ENCODE results near the gene MYH16.

- TF ChIP-seq, protein P1, sequence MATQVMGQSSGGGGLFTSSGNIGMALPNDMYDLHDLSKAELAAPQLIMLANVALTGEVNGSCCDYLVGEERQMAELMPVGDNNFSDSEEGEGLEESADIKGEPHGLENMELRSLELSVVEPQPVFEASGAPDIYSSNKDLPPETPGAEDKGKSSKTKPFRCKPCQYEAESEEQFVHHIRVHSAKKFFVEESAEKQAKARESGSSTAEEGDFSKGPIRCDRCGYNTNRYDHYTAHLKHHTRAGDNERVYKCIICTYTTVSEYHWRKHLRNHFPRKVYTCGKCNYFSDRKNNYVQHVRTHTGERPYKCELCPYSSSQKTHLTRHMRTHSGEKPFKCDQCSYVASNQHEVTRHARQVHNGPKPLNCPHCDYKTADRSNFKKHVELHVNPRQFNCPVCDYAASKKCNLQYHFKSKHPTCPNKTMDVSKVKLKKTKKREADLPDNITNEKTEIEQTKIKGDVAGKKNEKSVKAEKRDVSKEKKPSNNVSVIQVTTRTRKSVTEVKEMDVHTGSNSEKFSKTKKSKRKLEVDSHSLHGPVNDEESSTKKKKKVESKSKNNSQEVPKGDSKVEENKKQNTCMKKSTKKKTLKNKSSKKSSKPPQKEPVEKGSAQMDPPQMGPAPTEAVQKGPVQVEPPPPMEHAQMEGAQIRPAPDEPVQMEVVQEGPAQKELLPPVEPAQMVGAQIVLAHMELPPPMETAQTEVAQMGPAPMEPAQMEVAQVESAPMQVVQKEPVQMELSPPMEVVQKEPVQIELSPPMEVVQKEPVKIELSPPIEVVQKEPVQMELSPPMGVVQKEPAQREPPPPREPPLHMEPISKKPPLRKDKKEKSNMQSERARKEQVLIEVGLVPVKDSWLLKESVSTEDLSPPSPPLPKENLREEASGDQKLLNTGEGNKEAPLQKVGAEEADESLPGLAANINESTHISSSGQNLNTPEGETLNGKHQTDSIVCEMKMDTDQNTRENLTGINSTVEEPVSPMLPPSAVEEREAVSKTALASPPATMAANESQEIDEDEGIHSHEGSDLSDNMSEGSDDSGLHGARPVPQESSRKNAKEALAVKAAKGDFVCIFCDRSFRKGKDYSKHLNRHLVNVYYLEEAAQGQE (IDR thresholded peaks at IDR 0.05; ENCODE audit: insufficient read depth in 1 of 2, low read depth in 2 of 2, low read length in 2 of 2) = no peak
- no peak for TF ChIP-seq POLR2AphosphoS5 (IDR thresholded peaks at IDR 0.05; ENCODE audit: low read depth, low read length)
Observed at GRCh38 chr7:99293167-99293566, 20.5 kb downstream of the MYH16 start.
